Tibial artery (tissue), 4 donors: ENCODE measurements around the gene KIAA1671.

Experiments
- DNase-seq, 2 donors: peaks; one replicate each; pipeline ENCODE4 v3.0.0-alpha.2; 2019
- H3K27ac ChIP-seq, 2 donors: fragments of 200-600 bp; sonication (generic) in 1 of 2; 1 replicate in 1 of 2; 2 replicates in 1 of 2; pipeline ENCODE4 v1.5.1; 2018 to 2019; ENCODE audit warnings: mild to moderate bottlenecking in 1 of 2
- H3K27me3 ChIP-seq, 2 donors: fragments of 200-600 bp; sonication (generic) in 1 of 2; one replicate each; pipeline versions ENCODE4 v1.5.1 to v1.6.0; 2016 to 2019
- H3K36me3 ChIP-seq, 3 donors: fragments of 200-600 bp; sonication (generic) in 2 of 3; one replicate each; pipeline ENCODE4 v1.5.1; 2016 to 2019; ENCODE audit warnings: mild to moderate bottlenecking in 2 of 3
- H3K4me1 ChIP-seq, 4 donors: fragments of 200-600 bp; sonication (generic) in 2 of 4; 1 replicate in 3 of 4; 2 replicates in 1 of 4; pipeline ENCODE4 v1.5.1; 2016 to 2019
- H3K4me3 ChIP-seq, 2 donors: fragments of 200-600 bp; sonication (generic) in 1 of 2; 1 replicate in 1 of 2; 2 replicates in 1 of 2; pipeline ENCODE4 v1.5.1; 2018 to 2019; ENCODE audit warnings: mild to moderate bottlenecking in 2 of 2
- H3K9me3 ChIP-seq, 3 donors: fragments of 200-600 bp; sonication (generic) in 1 of 3; one replicate each; pipeline ENCODE4 v1.5.1; 2016 to 2019
- CTCF ChIP-seq, 2 experiments: fragments of 200-600 bp in 1 of 2; fragments of 450-650 bp in 1 of 2; IDR thresholded peaks; one replicate each; pipeline ENCODE4 v1.5.1; 2017 to 2019; ENCODE audit warnings: antibody characterized with exemption in 2 of 2, mild to moderate bottlenecking in 1 of 2, moderate library complexity in 1 of 2
- intact Hi-C: fragments of 100-400 bp; cut with DNase I; formaldehyde crosslinking; loops from one replicate; pipeline ENCODE4 v1.15.0; 2023; ENCODE audit warnings: low total_unique reads

Gene KIAA1671

GRCh38 chr22:24969560-24970301 is 17.2 kb downstream of the KIAA1671 start:
- Histone ChIP-seq H3K4me3 (no peak overlapping the region), H3K27ac (peak overlapping the region; percentile 46 to 58), H3K27me3 (no peaks in the 10 kb centered on the region), H3K36me3 (no peaks in the 10 kb centered on the region), H3K4me1 (peaks cover 0 to 19% (median 10%) of the 10 kb centered on the region in 4 donors), H3K9me3 (no peaks in the 10 kb centered on the region)
- TF ChIP-seq CTCF (IDR thresholded peaks at IDR 0.05) = no peak
- DNase-seq = peak; percentile 77 to 86
- intact Hi-C loops = no loop called here

GRCh38 chr22:24972369-24972768 is 19.9 kb downstream of the KIAA1671 start:
- no peak for DNase-seq
- H3K36me3 ChIP-seq = no peaks in the 10 kb centered on the region
- peaks cover 0 to 31% (median 16%) of the 10 kb centered on the region in 4 donors for H3K4me1 ChIP-seq
- H3K9me3 ChIP-seq = no peaks in the 10 kb centered on the region
- H3K27ac ChIP-seq = no peak overlapping the region
- intact Hi-C loops = no loop called here
- no peak for TF ChIP-seq CTCF (IDR thresholded peaks at IDR 0.05)
- no peak overlapping the region for H3K4me3 ChIP-seq
- no peaks in the 10 kb centered on the region for H3K27me3 ChIP-seq

- TF ChIP-seq CTCF (IDR thresholded peaks at IDR 0.05) = no peak
- peaks cover 0 to 45% (median 23%) of the 10 kb centered on the region in 4 donors for H3K4me1 ChIP-seq
- DNase-seq = no peak
- H3K27me3 ChIP-seq = no peaks in the 10 kb centered on the region
- intact Hi-C loops = no loop called here
- no peak overlapping the region for H3K27ac ChIP-seq
- no peaks in the 10 kb centered on the region for H3K9me3 ChIP-seq
- H3K4me3 ChIP-seq = no peak overlapping the region
- no peaks in the 10 kb centered on the region for H3K36me3 ChIP-seq
Observed at GRCh38 chr22:24973872-24974271, 21.4 kb downstream of the KIAA1671 start.

GRCh38 chr22:24975125-24975640 is 22.7 kb downstream of the KIAA1671 start:
- peaks cover 0 to 38% (median 21%) of the 10 kb centered on the region in 4 donors for H3K4me1 ChIP-seq
- no peak overlapping the region for H3K27ac ChIP-seq
- no peaks in the 10 kb centered on the region for H3K9me3 ChIP-seq
- H3K4me3 ChIP-seq = no peak overlapping the region
- DNase-seq = no peak
- H3K36me3 ChIP-seq = no peaks in the 10 kb centered on the region
- TF ChIP-seq CTCF (IDR thresholded peaks at IDR 0.05) = no peak
- H3K27me3 ChIP-seq = no peaks in the 10 kb centered on the region
- intact Hi-C loops = no loop called here

- Histone ChIP-seq H3K4me3 (no peak overlapping the region), H3K27me3 (no peaks in the 10 kb centered on the region), H3K36me3 (no peaks in the 10 kb centered on the region), H3K9me3 (no peaks in the 10 kb centered on the region), H3K4me1 (peaks cover 0 to 35% (median 21%) of the 10 kb centered on the region in 4 donors), H3K27ac (peak overlapping the region; percentile 59 to 63)
- no peak for TF ChIP-seq CTCF (IDR thresholded peaks at IDR 0.05)
- intact Hi-C loops = no loop called here
- DNase-seq = peak; percentile 88 to 90
Observed at GRCh38 chr22:24975813-24976341, 23.4 kb downstream of the KIAA1671 start.
